MM.1S (cell line): ENCODE data around the gene CHAF1A.

ENCODE experiments used
- EZH2phosphoT487 ChIP-seq: fragments of 300-600 bp; sonication (generic); IDR thresholded peaks from 2 replicates; pipeline ENCODE4 v1.6.1; 2018; ENCODE audit warnings: antibody characterized with exemption, low read length
- TF ChIP-seq, protein P1 (sequence below): fragments of 300-600 bp; sonication (generic); IDR thresholded peaks from 2 replicates; pipeline ENCODE4 v1.5.1; 2016; ENCODE audit warnings: antibody characterized with exemption, low read length, mixed read lengths

DNA sequence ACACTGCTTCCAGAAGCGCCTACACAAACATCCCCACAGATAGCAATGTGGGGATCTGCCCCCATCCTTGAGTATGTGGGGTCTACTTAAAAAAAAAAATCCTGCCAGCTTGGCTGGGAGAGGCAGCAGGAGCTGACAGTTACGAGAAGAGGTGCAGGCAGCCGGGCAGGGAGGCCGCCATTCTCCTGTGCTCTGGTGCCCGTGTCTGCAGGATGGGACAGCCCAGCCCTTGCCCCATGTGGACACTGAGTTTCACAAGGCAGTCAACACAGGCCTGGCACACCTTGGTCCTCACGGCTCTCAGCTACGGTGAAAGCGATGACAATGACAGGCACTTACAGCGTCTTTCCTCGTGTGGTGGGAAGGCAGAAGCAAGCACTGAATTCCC is 35.1 kb upstream of the CHAF1A start:
- TF ChIP-seq, protein P1, sequence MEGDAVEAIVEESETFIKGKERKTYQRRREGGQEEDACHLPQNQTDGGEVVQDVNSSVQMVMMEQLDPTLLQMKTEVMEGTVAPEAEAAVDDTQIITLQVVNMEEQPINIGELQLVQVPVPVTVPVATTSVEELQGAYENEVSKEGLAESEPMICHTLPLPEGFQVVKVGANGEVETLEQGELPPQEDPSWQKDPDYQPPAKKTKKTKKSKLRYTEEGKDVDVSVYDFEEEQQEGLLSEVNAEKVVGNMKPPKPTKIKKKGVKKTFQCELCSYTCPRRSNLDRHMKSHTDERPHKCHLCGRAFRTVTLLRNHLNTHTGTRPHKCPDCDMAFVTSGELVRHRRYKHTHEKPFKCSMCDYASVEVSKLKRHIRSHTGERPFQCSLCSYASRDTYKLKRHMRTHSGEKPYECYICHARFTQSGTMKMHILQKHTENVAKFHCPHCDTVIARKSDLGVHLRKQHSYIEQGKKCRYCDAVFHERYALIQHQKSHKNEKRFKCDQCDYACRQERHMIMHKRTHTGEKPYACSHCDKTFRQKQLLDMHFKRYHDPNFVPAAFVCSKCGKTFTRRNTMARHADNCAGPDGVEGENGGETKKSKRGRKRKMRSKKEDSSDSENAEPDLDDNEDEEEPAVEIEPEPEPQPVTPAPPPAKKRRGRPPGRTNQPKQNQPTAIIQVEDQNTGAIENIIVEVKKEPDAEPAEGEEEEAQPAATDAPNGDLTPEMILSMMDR = no peak
- no peak for TF ChIP-seq EZH2phosphoT487
